HG03064 (cell line): Measurements from ENCODE around the gene DRC3.
"Not testable (repeated sequence)": the region's sequence is repeated elsewhere in the genome, so short reads cannot be mapped to it uniquely, and the experiment has no call there.

Experiments
- ATAC-seq: cut with Tn5 transposase; IDR thresholded peaks from one replicate; pipeline ENCODE4 v1.9.1; 2021; ENCODE audit warnings: low read depth; ENCODE audit not compliant: unreplicated experiment

The DRC3 gene

DNA sequence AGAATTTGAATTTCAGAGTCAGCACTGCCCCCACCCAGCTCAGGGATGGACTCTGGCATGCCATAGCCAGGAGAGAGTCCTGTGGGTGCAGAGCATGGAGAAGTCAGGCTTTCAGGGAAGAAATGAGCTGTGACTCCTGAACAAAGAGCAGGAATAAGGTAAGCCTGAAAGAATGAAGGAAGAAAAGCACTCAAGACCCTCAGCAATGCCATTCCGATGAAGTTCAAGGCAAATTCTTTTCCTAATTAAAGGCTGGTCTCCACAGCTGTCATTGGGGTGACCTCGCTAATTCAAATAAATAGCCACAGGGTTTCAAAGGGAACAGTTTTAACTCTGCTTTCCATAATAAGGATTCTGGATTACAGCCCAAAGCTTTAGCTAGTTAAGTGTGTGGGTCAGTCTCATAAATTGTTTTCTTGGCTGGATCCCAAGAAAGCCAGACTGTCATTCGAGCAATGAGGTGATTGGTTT, 32.2 kb upstream of the DRC3 start:
- no peak for ATAC-seq

DNA sequence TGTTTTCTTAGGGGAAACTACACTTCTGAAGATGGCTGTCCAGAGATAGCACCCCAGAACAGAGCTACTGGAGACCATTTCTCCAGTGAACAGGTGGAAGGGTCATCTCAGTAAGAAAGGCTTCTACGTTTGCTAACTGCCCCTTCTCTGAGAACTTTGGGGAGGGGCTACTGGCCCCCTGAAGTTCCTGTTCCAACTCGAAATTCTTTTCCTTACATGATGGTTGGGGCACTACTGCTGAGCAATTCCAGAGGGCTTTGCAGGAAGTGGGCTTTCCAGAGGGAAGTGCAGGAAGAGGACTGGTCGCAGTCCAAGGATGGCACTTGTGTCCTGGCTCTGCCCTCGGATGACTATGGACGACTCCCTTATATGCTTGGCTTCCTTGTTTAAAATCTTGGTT, 31.6 kb upstream of the DRC3 start:
- ATAC-seq: no peak

DNA sequence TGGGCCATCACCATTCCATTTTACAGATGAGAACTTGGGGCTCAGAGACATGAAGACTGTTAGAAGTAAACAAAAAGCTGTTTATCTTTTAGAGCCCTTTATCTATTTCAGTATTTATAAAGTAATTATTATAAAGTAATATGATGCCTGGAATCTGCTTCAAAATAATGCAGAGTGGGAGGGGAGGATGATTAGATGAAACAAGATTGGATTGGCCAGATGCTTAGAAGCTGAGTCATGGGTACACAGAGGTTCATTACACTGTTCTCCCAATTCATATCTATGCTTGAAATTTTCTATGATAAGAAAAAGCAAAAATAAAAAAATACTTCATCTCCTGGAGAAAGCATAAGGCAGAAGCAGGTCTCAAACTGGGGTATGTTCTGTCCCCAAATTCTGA, 29.8 kb upstream of the DRC3 start:
- ATAC-seq: no peak

DNA sequence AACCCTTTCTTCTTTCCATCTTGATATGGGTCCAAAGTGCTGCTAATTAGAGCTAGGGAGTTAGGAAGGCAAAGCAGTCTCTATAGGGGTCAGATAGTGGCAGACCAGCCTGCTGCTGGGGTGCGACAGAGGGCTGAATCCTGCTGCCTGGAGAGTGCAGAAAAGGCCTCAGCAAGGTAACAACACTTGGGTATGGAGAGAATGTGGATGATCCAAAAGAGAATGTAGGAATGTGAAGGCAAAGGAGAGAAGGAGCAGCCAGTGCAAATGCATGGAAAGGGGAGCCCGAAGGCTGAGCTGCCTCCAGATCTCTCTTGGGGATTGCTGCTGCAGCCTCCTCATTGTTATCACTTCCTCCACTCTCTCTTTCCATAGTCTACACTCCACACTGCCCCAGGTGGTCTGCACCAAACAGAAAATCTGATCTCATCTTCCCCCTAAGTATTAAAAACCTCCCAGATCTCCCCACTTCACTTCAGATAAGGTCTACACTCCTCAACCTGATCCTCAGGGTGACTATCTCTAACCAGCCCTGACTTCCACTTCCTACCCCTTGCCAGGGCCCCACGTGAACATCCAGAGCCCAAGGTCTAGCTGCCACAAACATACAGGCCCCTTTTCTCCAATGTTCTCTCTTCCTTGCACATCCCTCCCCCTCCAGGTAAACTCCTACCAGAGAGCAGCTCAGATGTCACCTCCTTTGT, 29.2 kb upstream of the DRC3 start:
- ATAC-seq: no peak

DNA sequence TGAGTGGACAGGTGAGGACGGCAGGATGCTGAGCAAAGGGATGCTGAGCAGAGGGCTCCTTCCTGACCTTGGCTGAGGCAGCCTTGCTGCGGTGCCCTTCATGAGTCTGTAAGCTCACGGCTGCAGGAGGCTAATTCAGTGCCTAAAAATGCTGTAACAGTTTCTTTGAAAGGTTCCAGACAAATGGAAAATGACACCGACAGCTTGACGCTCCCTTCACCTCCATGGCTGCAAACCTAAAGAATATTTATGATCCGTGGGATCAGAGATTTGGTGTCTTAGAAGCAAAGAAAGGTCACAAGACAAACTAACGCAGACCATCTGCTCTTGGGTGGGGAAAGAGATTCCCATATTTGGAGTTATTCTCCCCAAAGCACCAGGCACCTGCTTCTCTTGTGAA, 28.4 kb upstream of the DRC3 start:
- ATAC-seq: no peak

DNA sequence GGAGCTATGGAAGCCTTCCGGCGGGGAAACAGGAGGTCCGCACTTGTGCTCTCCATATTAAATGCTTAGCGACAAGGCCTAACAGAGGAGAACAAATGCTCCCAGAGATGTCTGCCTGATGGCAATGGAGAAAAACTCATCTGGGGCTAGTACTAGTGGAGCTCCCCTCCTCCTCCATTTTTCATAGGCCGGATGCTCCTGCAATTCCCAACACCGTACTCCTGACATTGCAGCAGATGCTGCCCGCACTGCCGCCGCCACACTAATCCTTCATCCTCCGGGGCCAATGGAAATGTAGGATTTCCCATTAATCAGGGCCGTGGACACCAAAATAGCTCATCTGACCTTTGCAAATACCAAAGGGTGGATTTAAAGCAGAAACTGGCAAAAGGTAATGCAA, 27.9 kb upstream of the DRC3 start:
- no peak for ATAC-seq

DNA sequence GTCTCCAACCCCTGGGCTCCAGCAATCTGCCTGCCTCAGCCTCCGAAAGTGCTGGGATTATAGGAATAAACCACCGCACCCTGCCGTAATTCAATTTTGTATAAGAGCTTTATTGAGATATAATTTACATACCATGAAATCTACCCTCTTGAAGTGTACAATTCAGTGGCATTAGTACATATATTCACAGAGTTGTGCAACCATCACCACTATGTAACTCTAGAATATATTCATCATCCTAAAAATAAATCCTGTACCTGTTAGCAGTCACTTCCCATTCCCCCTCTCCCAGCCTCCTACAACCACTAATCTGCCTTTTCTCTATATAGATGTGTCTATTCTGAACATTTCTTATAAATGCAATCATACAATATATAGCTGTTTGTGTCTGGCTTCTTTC, 26.6 kb upstream of the DRC3 start:
- no peak for ATAC-seq

DNA sequence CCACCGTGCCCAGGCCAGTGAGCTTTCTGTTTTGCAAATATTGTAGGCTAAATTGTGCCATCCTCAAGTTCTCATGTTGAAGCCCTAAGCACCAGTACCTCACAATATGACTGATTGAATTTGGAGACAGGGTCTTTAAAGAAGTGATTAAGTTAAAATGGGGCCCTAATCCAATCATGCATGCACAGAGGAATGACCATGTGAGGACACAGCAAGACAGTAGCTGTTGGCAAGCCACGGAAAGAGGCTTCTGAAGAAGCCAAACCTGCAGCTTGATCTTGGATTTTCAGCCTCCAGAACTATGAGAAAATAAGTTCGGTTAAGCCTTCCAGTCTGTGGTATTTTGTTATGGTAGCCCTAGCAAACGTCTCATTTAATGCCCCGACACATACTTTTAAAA, 25.4 kb upstream of the DRC3 start:
- no peak for ATAC-seq

DNA sequence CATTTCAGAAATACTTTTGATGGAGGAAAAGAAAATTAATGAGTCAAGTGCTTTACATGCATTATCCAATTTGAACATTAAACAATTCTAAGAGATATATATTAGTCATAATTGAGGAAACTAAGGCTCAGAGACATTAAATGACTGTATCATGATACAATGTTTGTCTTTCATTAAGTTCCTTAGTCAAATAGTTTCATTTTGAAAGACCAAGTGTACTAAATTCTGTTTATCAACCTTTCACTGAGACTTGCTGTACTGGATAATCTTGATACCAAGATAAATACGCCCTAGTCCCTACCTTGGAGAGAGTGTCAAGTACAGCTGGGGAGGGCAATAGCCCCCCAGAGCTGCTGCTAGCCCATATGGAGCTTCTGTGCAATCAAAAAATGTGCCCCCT, 24.7 kb upstream of the DRC3 start:
- ATAC-seq: no peak

DNA sequence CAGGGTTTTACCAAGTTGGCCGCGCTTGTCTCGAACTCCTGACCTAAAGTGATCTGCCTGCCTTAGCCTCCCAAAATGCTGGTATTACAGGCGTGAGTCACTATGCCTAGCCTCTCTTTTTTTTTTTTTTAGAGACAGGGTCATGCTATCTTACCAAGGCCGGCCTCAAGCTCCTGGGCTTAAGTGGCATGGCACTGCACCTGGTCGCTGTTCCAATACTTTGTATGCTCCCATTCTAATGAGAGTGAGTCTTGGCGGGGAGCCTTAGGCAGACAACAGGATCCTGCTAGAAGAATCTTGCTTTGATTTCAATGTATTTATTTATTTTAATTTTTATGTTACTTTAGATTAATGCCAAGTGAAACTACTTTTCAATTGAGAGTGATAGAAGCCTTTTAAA, 22.3 kb upstream of the DRC3 start:
- no peak for ATAC-seq

DNA sequence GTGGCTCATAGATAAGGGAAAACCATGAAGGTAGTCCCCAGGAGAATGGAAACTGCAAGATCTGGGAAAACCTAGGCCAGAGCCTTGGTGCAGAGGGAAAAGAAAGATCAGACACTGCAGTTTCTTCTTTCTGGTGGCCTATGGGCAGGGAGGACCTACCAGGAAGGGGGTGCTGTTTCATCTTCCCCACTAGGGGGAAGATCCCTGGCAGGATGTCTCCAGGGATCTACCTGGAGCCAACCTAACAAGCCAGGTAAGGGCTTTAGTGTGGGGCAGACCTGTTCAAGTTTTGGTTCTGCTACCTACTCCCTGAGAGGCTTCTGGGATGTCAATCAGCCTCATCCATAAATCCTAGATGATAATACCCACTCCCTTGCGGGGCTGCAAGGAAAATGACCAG, 21.9 kb upstream of the DRC3 start:
- ATAC-seq: no peak

DNA sequence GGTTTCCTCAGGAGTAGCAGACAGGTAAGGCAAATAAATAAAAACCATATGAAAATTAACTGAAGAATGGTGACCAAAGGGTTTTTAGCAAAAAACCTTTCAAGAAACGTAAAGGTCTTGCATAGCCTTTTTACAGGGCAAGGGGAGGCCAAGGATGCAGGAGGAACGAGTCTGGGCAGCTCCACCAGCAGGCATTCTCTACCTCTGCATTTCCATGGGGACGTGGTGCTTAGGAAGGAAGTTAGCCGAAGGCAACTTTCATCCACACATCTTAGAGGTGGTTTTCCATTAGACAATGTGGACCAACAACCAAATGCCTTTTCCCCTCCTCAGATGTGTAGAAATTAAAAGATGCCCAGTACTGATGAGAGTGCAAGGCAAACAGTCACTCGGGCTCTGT, 21.1 kb upstream of the DRC3 start:
- ATAC-seq: no peak

DNA sequence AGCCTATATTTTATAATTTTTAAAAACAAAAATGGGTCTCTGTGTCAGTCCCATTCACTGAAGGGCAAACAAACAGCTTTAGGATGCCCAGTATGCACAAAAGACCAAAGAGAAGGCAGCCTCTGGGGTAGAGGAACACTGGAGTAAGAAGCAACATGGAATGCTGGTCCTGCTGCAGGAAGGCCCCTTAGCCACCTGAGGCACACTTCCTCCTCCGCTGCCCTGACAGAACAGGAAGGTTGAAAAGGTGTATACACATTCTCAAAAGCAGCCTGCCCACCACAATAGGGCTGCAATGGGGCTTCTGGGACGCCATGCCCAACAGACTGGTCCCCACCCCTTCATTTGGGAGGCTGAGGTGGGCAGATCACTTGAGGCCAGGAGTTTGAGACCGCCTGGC, 20.0 kb upstream of the DRC3 start:
- no peak for ATAC-seq

DNA sequence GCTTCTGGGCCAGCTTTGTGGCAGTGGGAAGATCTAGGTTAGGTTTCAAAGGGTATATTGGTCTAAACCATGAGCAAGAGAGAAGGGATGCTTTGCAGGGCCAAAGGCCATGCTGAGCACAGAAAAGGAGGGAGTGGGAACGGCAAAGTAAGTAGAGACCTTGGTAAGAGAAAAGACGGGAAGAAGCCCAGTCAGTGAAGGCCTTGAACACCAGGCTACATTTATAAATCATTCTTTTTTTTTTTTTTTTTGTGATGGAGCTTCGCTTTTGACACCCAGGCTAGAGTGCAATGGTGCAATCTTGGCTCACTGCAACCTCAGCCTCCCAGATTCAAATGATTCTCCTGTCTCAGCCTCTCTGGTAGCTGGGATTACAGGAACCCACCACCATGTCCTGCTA, 18.6 kb upstream of the DRC3 start:
- ATAC-seq: no peak

DNA sequence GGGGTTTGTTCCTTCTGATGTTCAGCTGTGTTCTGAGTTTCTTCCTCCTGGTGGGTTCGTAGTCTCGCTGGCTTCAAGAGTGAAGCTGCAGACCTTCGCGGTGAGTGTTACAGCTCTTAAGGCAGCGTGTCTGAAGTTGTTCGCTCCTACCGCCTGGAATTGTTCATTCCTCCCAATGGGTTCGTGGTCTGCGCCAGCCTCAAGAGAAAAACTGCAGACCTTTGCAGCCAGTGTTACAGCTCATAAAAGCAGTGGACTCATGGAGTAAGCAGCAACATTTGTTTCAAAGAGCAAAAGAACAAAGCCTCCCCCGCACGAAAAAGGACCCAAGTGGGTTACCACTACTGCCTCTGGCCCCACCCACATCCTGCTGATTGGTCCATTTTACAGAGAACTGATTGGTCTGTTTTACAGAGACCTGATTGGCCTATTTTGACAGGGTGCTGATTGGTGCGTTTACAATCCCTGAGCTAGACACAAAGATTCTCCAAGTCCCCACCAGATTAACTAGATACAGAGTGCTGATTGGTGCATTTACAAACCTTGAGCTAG, 16.8 kb upstream of the DRC3 start:
- ATAC-seq: not testable (repeated sequence)

DNA sequence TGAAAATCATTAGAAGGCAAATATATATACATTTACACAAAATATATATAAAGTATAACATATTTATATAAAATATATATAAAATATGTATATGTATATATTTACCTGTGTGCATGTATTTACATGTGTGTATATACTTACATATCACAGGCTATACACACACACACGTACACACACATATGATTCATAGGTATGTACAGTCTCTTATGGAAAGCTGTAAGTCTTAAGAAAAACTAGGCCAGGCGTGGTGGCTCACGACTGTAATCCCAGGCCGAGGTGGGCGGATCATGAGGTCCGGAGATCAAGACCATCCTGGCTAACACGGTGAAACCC, 15.1 kb upstream of the DRC3 start:
- no peak for ATAC-seq

DNA sequence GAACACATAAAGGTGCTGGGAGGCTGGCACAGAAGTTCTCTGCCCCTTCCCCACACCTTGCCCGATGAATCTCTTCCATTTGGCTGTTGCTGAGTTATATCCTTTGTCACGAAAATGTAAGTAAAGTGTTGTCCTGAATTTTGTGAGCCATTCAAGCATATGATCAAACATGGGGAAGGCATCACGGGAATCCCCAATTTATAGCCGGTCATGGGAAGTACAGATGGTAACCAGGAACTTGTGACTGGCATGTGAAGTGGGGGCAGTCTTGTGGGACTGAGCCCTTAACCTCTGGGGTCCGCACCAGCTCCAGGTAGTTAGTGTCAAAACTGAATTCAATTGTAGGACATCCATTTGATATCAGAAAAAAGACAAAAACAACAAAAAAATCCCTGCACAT, 13.7 kb upstream of the DRC3 start:
- ATAC-seq: no peak

DNA sequence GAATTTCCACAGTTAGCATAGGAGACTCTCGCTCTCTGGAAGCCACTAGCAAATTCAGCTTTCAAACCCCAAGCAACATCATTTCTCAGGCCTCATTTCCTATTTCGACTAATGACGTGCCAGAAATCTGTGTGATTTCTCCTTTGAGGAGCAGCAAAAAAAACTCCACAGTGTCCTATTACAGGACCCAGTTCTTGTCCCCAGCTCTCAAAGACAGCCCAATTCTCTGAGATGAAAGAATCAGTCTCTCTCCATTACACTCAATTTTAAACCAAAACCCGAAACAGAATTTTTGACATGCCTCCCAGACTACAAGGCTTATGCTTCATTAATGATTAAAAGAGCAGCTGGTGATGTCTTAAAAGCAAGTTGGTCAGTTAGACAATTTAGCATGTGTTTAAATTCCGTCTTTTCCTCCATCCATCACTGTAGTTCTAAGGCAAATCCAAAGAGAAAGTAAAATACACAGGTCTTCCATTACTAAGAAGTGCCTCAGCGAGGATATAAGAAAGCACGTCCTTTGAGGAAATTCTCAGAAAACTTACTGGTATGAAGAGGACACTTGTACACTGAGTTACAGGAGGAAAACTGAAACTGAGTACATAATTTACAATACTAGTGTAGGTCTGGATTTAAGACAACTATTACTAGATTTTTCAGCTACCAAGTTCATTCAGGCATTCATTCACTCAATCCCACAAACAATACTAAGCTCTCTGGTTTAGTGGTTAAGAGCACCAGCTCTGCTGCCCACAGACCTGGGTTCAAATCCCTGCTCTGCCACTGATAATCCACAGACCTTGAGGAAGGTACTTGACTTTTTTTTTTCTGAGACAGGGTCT, 12.9 kb upstream of the DRC3 start:
- ATAC-seq: peak; percentile 55

DNA sequence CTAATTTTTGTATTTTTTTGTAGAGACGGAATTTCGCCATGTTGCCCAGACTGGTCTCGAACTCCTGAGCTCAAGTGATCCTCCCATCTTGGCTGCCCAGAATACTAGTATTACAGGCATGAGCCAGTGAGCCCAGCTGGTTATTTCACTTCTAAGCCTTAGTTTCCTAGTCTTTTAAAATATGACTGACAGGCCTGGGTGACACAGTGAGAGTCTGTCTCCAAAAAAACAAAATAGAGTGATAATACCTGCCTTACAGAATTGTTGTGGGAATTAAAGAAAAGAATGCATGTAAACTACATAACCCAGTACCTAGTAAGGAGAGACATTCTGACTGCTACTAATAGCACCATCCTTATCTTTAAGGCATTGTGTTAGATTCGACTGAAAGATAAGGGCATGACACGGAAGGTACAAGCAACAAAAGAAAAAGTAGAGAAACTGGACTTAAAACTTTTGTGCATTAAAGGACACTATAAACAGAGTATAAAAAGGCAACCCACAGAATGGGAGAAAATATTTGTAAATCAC, 12.1 kb upstream of the DRC3 start:
- no peak for ATAC-seq

DNA sequence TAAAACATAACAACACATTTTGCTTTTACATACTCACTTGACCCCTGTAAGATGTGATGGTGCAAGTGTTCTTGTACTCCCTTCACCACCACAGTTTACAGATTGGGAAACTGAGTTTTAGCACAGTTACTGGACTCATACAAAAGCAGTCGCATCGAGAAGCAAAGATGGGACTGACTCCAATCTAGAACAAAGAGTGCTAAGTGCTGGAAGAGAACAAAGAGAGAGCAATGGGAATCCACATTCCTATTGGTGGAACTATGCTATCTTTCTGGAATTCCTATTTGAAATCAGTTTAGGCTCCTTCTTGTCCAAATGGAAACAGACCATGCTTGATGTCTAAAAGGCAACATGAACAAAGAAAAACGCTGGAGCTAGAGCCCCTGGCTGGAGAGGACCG, 9.6 kb upstream of the DRC3 start:
- no peak for ATAC-seq

DNA sequence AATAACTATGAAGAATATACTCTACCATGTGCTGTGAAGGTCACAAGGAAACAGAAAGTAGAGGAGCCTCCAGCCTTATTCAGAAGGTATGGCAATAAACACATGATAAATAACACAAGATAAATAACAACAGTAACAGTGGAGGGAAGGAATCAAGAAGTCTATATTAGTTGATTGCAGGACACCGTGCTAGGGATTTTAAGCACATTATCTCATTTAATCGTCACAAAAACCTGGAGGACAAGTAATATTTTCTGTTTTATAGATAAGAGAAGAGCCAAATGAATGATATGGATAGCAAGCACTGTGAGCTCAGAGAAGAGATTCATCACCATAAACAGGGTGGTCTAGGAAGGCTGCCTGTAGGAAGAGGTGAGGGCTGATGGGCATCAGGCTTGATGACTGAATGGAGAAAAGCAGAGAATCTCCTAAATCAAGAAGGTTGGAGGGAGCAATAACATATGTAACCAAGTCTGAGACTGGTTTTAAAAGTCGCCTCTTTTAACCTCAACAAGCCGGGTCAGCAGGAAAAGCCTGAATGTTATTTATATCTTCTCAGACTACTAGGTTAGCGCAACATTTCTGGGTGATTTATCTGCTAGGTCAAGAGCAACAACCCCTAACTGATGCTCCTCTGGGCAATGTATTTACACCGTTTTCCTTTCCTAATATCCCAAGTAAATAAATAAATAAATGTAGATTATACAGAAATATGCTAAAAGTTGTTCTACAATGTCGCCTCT, 8.8 kb upstream of the DRC3 start:
- no peak for ATAC-seq
